ENCODE measurements around the gene VSIG10L.

Gene VSIG10L

GRCh38 chr19:51367255-51367564 is 25.3 kb upstream of the VSIG10L start:
- peak overlapping the region; percentile 72 for H3K23ac ChIP-seq (ENCODE audit: low read length)
- no CpG with 5 or more reads among the region's 15 CpGs for WGBS (ENCODE audit: extremely low coverage, insufficient coverage, low lambda C conversion rate)
- H2BK15ac ChIP-seq (replicated peaks; ENCODE audit: low read depth): no peak overlapping the region
- H4K5ac ChIP-seq (ENCODE audit: low read length): no peak overlapping the region
- peak overlapping the region; percentile 97 for H2BK5ac ChIP-seq (ENCODE audit: low read length)
- H3K18ac ChIP-seq (ENCODE audit: low read length): peak overlapping the region; percentile 73
- H3K79me2 ChIP-seq (ENCODE audit: control insufficient read depth, insufficient read depth, low read length): no peaks in the 10 kb centered on the region
- H2AK5ac ChIP-seq (ENCODE audit: low read length): no peak overlapping the region
- no peak for DNase-seq
- H3K36me3 ChIP-seq (ENCODE audit: control insufficient read depth, insufficient read depth, low read length): no peaks in the 10 kb centered on the region
- H3K4me2 ChIP-seq (ENCODE audit: low read length): peak overlapping the region; percentile 99
- H3K79me1 ChIP-seq (ENCODE audit: low read length): peaks cover 4% of the 10 kb centered on the region
- peak overlapping the region; percentile 93 for H3K4me3 ChIP-seq (ENCODE audit: low read length)
- H3K27me3 ChIP-seq (ENCODE audit: insufficient read depth, low read length, poor library complexity): no peaks in the 10 kb centered on the region
- peak overlapping the region; percentile 100 for H3K56ac ChIP-seq (ENCODE audit: low read length)
- peak overlapping the region; percentile 88 for H3K27ac ChIP-seq (ENCODE audit: low read depth, low read length)
- H3K9ac ChIP-seq (ENCODE audit: low read length): peak overlapping the region; percentile 99
- H2BK120ac ChIP-seq (ENCODE audit: low read depth, low read length): peak overlapping the region; percentile 0
- no peak overlapping the region for H4K8ac ChIP-seq (ENCODE audit: low read depth, low read length)
- H3K4ac ChIP-seq (ENCODE audit: low read depth, low read length): peak overlapping the region; percentile 74
- H3K4me1 ChIP-seq (ENCODE audit: control insufficient read depth, low read depth, low read length): peaks cover 16% of the 10 kb centered on the region

GRCh38 chr19:51366389-51367254 is 24.7 kb upstream of the VSIG10L start:
- H2BK5ac ChIP-seq (ENCODE audit: low read length): peak overlapping the region; percentile 97
- H3K4me1 ChIP-seq (ENCODE audit: control insufficient read depth, low read depth, low read length): peaks cover 16% of the 10 kb centered on the region
- H2BK120ac ChIP-seq (ENCODE audit: low read depth, low read length): peak overlapping the region; percentile 0
- H3K79me2 ChIP-seq (ENCODE audit: control insufficient read depth, insufficient read depth, low read length): no peaks in the 10 kb centered on the region
- peak; percentile 100 for DNase-seq
- H3K23ac ChIP-seq (ENCODE audit: low read length): peak overlapping the region; percentile 95
- H2AK5ac ChIP-seq (ENCODE audit: low read length): peak overlapping the region; percentile 76
- no peaks in the 10 kb centered on the region for H3K36me3 ChIP-seq (ENCODE audit: control insufficient read depth, insufficient read depth, low read length)
- no peak overlapping the region for H2BK15ac ChIP-seq (replicated peaks; ENCODE audit: low read depth)
- H3K4me3 ChIP-seq (ENCODE audit: low read length): peak overlapping the region; percentile 93
- peak overlapping the region; percentile 100 for H3K56ac ChIP-seq (ENCODE audit: low read length)
- WGBS (ENCODE audit: extremely low coverage, insufficient coverage, low lambda C conversion rate): no CpG with 5 or more reads among the region's 54 CpGs
- H4K5ac ChIP-seq (ENCODE audit: low read length): peak overlapping the region; percentile 84
- peaks cover 4% of the 10 kb centered on the region for H3K79me1 ChIP-seq (ENCODE audit: low read length)
- peak overlapping the region; percentile 74 for H3K4ac ChIP-seq (ENCODE audit: low read depth, low read length)
- H3K9ac ChIP-seq (ENCODE audit: low read length): peak overlapping the region; percentile 99
- peak overlapping the region; percentile 88 for H3K27ac ChIP-seq (ENCODE audit: low read depth, low read length)
- H3K18ac ChIP-seq (ENCODE audit: low read length): peak overlapping the region; percentile 73
- no peak overlapping the region for H4K8ac ChIP-seq (ENCODE audit: low read depth, low read length)
- H3K4me2 ChIP-seq (ENCODE audit: low read length): peak overlapping the region; percentile 99
- H3K27me3 ChIP-seq (ENCODE audit: insufficient read depth, low read length, poor library complexity): no peaks in the 10 kb centered on the region

- Histone ChIP-seq H2BK120ac (ENCODE audit: low read depth, low read length) (peak within 1 kb of the TSS; percentile 0), H4K5ac (ENCODE audit: low read length) (peak within 1 kb of the TSS; percentile 84), H3K4ac (ENCODE audit: low read depth, low read length) (peak within 1 kb of the TSS; percentile 74), H2BK5ac (ENCODE audit: low read length) (peak within 1 kb of the TSS; percentile 97), H3K18ac (ENCODE audit: low read length) (peak within 1 kb of the TSS; percentile 73), H3K9ac (ENCODE audit: low read length) (peak within 1 kb of the TSS; percentile 99), H2BK15ac (replicated peaks; ENCODE audit: low read depth) (no peak within 1 kb of the TSS), H3K79me1 (ENCODE audit: low read length) (peaks cover 4% of the 10 kb centered on the region), H3K56ac (ENCODE audit: low read length) (peak within 1 kb of the TSS; percentile 100), H3K27me3 (ENCODE audit: insufficient read depth, low read length, poor library complexity) (no peaks in the 10 kb centered on the region), H3K4me1 (ENCODE audit: control insufficient read depth, low read depth, low read length) (peaks cover 16% of the 10 kb centered on the region), H3K36me3 (ENCODE audit: control insufficient read depth, insufficient read depth, low read length) (no peaks in the 10 kb centered on the region), H4K8ac (ENCODE audit: low read depth, low read length) (no peak within 1 kb of the TSS), H2AK5ac (ENCODE audit: low read length) (peak within 1 kb of the TSS; percentile 76), H3K27ac (ENCODE audit: low read depth, low read length) (peak within 1 kb of the TSS; percentile 88), H3K4me3 (ENCODE audit: low read length) (peak within 1 kb of the TSS; percentile 93), H3K23ac (ENCODE audit: low read length) (peak within 1 kb of the TSS; percentile 95), H3K79me2 (ENCODE audit: control insufficient read depth, insufficient read depth, low read length) (no peaks in the 10 kb centered on the region), H3K4me2 (ENCODE audit: low read length) (peak within 1 kb of the TSS; percentile 99)
- DNase-seq: no peak
- WGBS (ENCODE audit: extremely low coverage, insufficient coverage, low lambda C conversion rate): no CpG with 5 or more reads among the region's 27 CpGs
Observed at GRCh38 chr19:51365965-51366388, 24.0 kb upstream of the VSIG10L start, which contains the start of gene ETFB. TSS of gene ETFB (minus strand) at chr19:51366388. CDS start at chr19:51366326, 62 bp downstream.

- Histone ChIP-seq H3K9ac (ENCODE audit: low read length) (peak overlapping the region; percentile 91), H2BK5ac (ENCODE audit: low read length) (peak overlapping the region; percentile 39), H3K4ac (ENCODE audit: low read depth, low read length) (no peak overlapping the region), H4K8ac (ENCODE audit: low read depth, low read length) (no peak overlapping the region), H3K4me1 (ENCODE audit: control insufficient read depth, low read depth, low read length) (peaks cover 16% of the 10 kb centered on the region), H3K23ac (ENCODE audit: low read length) (no peak overlapping the region), H2AK5ac (ENCODE audit: low read length) (no peak overlapping the region), H3K36me3 (ENCODE audit: control insufficient read depth, insufficient read depth, low read length) (no peaks in the 10 kb centered on the region), H3K18ac (ENCODE audit: low read length) (peak overlapping the region; percentile 30), H4K5ac (ENCODE audit: low read length) (no peak overlapping the region), H3K27ac (ENCODE audit: low read depth, low read length) (peak overlapping the region; percentile 22), H3K27me3 (ENCODE audit: insufficient read depth, low read length, poor library complexity) (no peaks in the 10 kb centered on the region), H3K56ac (ENCODE audit: low read length) (peak overlapping the region; percentile 96), H2BK15ac (replicated peaks; ENCODE audit: low read depth) (no peak overlapping the region), H2BK120ac (ENCODE audit: low read depth, low read length) (no peak overlapping the region), H3K4me2 (ENCODE audit: low read length) (peak overlapping the region; percentile 84), H3K4me3 (ENCODE audit: low read length) (peak overlapping the region; percentile 72), H3K79me2 (ENCODE audit: control insufficient read depth, insufficient read depth, low read length) (no peaks in the 10 kb centered on the region), H3K79me1 (ENCODE audit: low read length) (peaks cover 4% of the 10 kb centered on the region)
- no peak for DNase-seq
- WGBS (ENCODE audit: extremely low coverage, insufficient coverage, low lambda C conversion rate): no CpG with 5 or more reads among the region's 10 CpGs
Observed at GRCh38 chr19:51365211-51365964, 23.4 kb upstream of the VSIG10L start.

- Histone ChIP-seq H3K27me3 (ENCODE audit: insufficient read depth, low read length, poor library complexity) (no peaks in the 10 kb centered on the region), H3K79me1 (ENCODE audit: low read length) (peaks cover 4% of the 10 kb centered on the region), H2BK5ac (ENCODE audit: low read length) (no peak overlapping the region), H2AK5ac (ENCODE audit: low read length) (peak overlapping the region; percentile 35), H3K4me2 (ENCODE audit: low read length) (no peak overlapping the region), H3K56ac (ENCODE audit: low read length) (peak overlapping the region; percentile 60), H3K27ac (ENCODE audit: low read depth, low read length) (no peak overlapping the region), H3K4me1 (ENCODE audit: control insufficient read depth, low read depth, low read length) (peaks cover 16% of the 10 kb centered on the region), H3K4ac (ENCODE audit: low read depth, low read length) (no peak overlapping the region), H3K36me3 (ENCODE audit: control insufficient read depth, insufficient read depth, low read length) (no peaks in the 10 kb centered on the region), H3K4me3 (ENCODE audit: low read length) (no peak overlapping the region), H4K8ac (ENCODE audit: low read depth, low read length) (no peak overlapping the region), H2BK120ac (ENCODE audit: low read depth, low read length) (no peak overlapping the region), H3K18ac (ENCODE audit: low read length) (no peak overlapping the region), H3K23ac (ENCODE audit: low read length) (no peak overlapping the region), H3K79me2 (ENCODE audit: control insufficient read depth, insufficient read depth, low read length) (no peaks in the 10 kb centered on the region), H2BK15ac (replicated peaks; ENCODE audit: low read depth) (no peak overlapping the region), H4K5ac (ENCODE audit: low read length) (no peak overlapping the region), H3K9ac (ENCODE audit: low read length) (peak overlapping the region; percentile 26)
- WGBS (ENCODE audit: extremely low coverage, insufficient coverage, low lambda C conversion rate): no CpG with 5 or more reads among the region's 15 CpGs
- DNase-seq: no peak
Observed at GRCh38 chr19:51364200-51365106, 22.5 kb upstream of the VSIG10L start.

Data from mesendoderm (in vitro differentiated cells).